ENCODE results near the gene ARHGEF12.

The ARHGEF12 gene

GRCh38 chr11:120302001-120302805, 34.0 kb upstream of the ARHGEF12 start:
- Histone ChIP-seq H3K27me3 (ENCODE audit: control insufficient read depth in 1 of 2, insufficient read depth in 2 of 2, low read length in 2 of 2) (peaks cover 0 to 4% of the 10 kb centered on the region in 2 donors), H3K9ac (ENCODE audit: low read depth in 1 of 2, low read length in 2 of 2) (no peak overlapping the region), H3K4me3 (ENCODE audit: low read depth in 1 of 2, low read length in 2 of 2) (no peak overlapping the region), H3K4me1 (ENCODE audit: control insufficient read depth in 1 of 2, insufficient read depth in 2 of 2, low read length in 2 of 2) (peaks cover 27 to 39% of the 10 kb centered on the region in 2 donors), H3K36me3 (ENCODE audit: control insufficient read depth in 1 of 2, insufficient read depth in 2 of 2, low read length in 2 of 2) (no peaks in the 10 kb centered on the region), H3K27ac (ENCODE audit: low read depth, low read length) (no peak overlapping the region), H3K9me3 (ENCODE audit: control insufficient read depth in 1 of 2, low read length in 2 of 2) (no peaks in the 10 kb centered on the region)

GRCh38 chr11:120303004-120303637, 33.1 kb upstream of the ARHGEF12 start:
- Histone ChIP-seq H3K4me1 (ENCODE audit: control insufficient read depth in 1 of 2, insufficient read depth in 2 of 2, low read length in 2 of 2) (peaks cover 27 to 39% of the 10 kb centered on the region in 2 donors), H3K27ac (ENCODE audit: low read depth, low read length) (no peak overlapping the region)

GRCh38 chr11:120304526-120304925, 31.7 kb upstream of the ARHGEF12 start:
- Histone ChIP-seq H3K27ac (ENCODE audit: low read depth, low read length) (no peak overlapping the region), H3K4me3 (ENCODE audit: low read depth in 1 of 2, low read length in 2 of 2) (no peak overlapping the region), H3K9me3 (ENCODE audit: control insufficient read depth in 1 of 2, low read length in 2 of 2) (no peaks in the 10 kb centered on the region), H3K27me3 (ENCODE audit: control insufficient read depth in 1 of 2, insufficient read depth in 2 of 2, low read length in 2 of 2) (peaks cover 0 to 4% of the 10 kb centered on the region in 2 donors), H3K4me1 (ENCODE audit: control insufficient read depth in 1 of 2, insufficient read depth in 2 of 2, low read length in 2 of 2) (peaks cover 32 to 45% of the 10 kb centered on the region in 2 donors), H3K36me3 (ENCODE audit: control insufficient read depth in 1 of 2, insufficient read depth in 2 of 2, low read length in 2 of 2) (no peaks in the 10 kb centered on the region), H3K9ac (ENCODE audit: low read depth in 1 of 2, low read length in 2 of 2) (no peak overlapping the region)

More at GRCh38 chr11:120303004-120303637, 33.1 kb upstream of the ARHGEF12 start:
- Histone ChIP-seq H3K36me3 (ENCODE audit: control insufficient read depth in 1 of 2, insufficient read depth in 2 of 2, low read length in 2 of 2) (no peaks in the 10 kb centered on the region), H3K4me3 (ENCODE audit: low read depth in 1 of 2, low read length in 2 of 2) (no peak overlapping the region), H3K9me3 (ENCODE audit: control insufficient read depth in 1 of 2, low read length in 2 of 2) (no peaks in the 10 kb centered on the region), H3K27me3 (ENCODE audit: control insufficient read depth in 1 of 2, insufficient read depth in 2 of 2, low read length in 2 of 2) (peaks cover 0 to 4% of the 10 kb centered on the region in 2 donors), H3K9ac (ENCODE audit: low read depth in 1 of 2, low read length in 2 of 2) (no peak overlapping the region)

GRCh38 chr11:120305286-120305685, 30.9 kb upstream of the ARHGEF12 start:
- Histone ChIP-seq H3K4me3 (ENCODE audit: low read depth in 1 of 2, low read length in 2 of 2) (no peak overlapping the region), H3K27ac (ENCODE audit: low read depth, low read length) (no peak overlapping the region), H3K27me3 (ENCODE audit: control insufficient read depth in 1 of 2, insufficient read depth in 2 of 2, low read length in 2 of 2) (no peaks in the 10 kb centered on the region), H3K36me3 (ENCODE audit: control insufficient read depth in 1 of 2, insufficient read depth in 2 of 2, low read length in 2 of 2) (no peaks in the 10 kb centered on the region), H3K9ac (ENCODE audit: low read depth in 1 of 2, low read length in 2 of 2) (no peak overlapping the region), H3K9me3 (ENCODE audit: control insufficient read depth in 1 of 2, low read length in 2 of 2) (no peaks in the 10 kb centered on the region), H3K4me1 (ENCODE audit: control insufficient read depth in 1 of 2, insufficient read depth in 2 of 2, low read length in 2 of 2) (peaks cover 36 to 52% of the 10 kb centered on the region in 2 donors)

DNA sequence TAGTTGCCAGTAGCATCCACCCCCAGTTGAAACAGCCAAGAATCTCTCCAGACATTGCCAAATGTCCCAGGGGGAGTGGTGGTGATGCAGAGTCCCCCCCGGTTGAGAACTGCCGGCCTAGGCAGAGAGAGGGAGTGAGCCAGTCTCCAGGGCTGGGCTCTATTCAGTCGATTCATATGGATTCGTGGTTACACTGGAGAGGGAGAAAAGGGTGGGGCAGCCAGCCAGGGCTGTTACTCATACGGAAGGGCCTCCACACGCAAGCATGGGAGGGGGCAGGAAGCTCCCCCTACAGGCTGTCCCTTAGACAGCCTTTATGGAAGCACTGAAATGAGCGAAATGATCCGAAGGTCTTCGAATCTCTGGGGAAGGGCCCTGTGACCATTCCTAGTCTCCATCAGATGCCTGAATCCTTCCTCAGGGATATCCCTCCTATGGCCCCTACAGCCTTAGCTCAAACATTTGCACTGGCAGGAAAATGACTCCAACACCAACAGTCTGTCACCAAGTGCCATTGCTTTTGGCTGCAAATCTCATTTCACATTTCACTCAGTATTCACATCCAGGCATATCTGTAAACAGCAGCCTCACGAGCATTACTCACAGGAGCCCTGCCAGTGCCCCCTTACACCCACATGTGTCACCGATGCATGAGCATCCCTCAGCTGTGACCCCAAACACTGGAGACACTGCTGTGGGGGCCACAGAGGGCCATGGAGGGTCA, 29.5 kb upstream of the ARHGEF12 start:
- Histone ChIP-seq H3K27me3 (ENCODE audit: control insufficient read depth in 1 of 2, insufficient read depth in 2 of 2, low read length in 2 of 2) (no peaks in the 10 kb centered on the region), H3K27ac (ENCODE audit: low read depth, low read length) (no peak overlapping the region), H3K36me3 (ENCODE audit: control insufficient read depth in 1 of 2, insufficient read depth in 2 of 2, low read length in 2 of 2) (no peaks in the 10 kb centered on the region), H3K9me3 (ENCODE audit: control insufficient read depth in 1 of 2, low read length in 2 of 2) (no peaks in the 10 kb centered on the region), H3K4me1 (ENCODE audit: control insufficient read depth in 1 of 2, insufficient read depth in 2 of 2, low read length in 2 of 2) (peaks cover 44 to 64% of the 10 kb centered on the region in 2 donors), H3K4me3 (ENCODE audit: low read depth in 1 of 2, low read length in 2 of 2) (no peak overlapping the region), H3K9ac (ENCODE audit: low read depth in 1 of 2, low read length in 2 of 2) (no peak overlapping the region)

GRCh38 chr11:120307476-120307875, 28.7 kb upstream of the ARHGEF12 start:
- H3K36me3 ChIP-seq (ENCODE audit: control insufficient read depth in 1 of 2, insufficient read depth in 2 of 2, low read length in 2 of 2) = no peaks in the 10 kb centered on the region
- H3K9me3 ChIP-seq (ENCODE audit: control insufficient read depth in 1 of 2, low read length in 2 of 2) = no peaks in the 10 kb centered on the region
- peaks cover 39 to 60% of the 10 kb centered on the region in 2 donors for H3K4me1 ChIP-seq (ENCODE audit: control insufficient read depth in 1 of 2, insufficient read depth in 2 of 2, low read length in 2 of 2)
- H3K4me3 ChIP-seq (ENCODE audit: low read depth in 1 of 2, low read length in 2 of 2) = no peak overlapping the region
- H3K27ac ChIP-seq (ENCODE audit: low read depth, low read length) = no peak overlapping the region
- H3K27me3 ChIP-seq (ENCODE audit: control insufficient read depth in 1 of 2, insufficient read depth in 2 of 2, low read length in 2 of 2) = no peaks in the 10 kb centered on the region
- no peak overlapping the region for H3K9ac ChIP-seq (ENCODE audit: low read depth in 1 of 2, low read length in 2 of 2)

DNA sequence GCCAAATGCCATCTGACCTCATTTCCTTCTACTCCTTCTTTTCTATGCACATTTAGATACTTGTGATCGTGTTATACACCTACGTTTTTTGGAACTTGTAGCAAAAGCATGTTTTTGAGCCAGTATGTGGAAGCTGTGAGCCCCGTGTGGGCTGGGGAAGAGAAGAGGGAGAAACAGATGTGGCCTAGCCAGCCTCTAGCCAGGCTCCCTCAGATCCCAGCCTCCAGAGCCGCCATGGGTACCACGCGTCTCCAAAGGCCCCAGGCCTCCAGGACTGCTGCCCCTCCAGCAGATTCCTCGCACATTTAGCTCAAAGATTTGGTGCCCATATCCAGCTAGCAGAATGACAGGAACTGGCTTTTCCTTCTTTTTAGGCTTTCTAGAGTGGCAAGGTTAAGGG, 28.1 kb upstream of the ARHGEF12 start:
- Histone ChIP-seq H3K27me3 (ENCODE audit: control insufficient read depth in 1 of 2, insufficient read depth in 2 of 2, low read length in 2 of 2) (no peaks in the 10 kb centered on the region), H3K27ac (ENCODE audit: low read depth, low read length) (no peak overlapping the region), H3K4me3 (ENCODE audit: low read depth in 1 of 2, low read length in 2 of 2) (no peak overlapping the region), H3K9ac (ENCODE audit: low read depth in 1 of 2, low read length in 2 of 2) (no peak overlapping the region), H3K4me1 (ENCODE audit: control insufficient read depth in 1 of 2, insufficient read depth in 2 of 2, low read length in 2 of 2) (peaks cover 36 to 58% of the 10 kb centered on the region in 2 donors), H3K36me3 (ENCODE audit: control insufficient read depth in 1 of 2, insufficient read depth in 2 of 2, low read length in 2 of 2) (no peaks in the 10 kb centered on the region), H3K9me3 (ENCODE audit: control insufficient read depth in 1 of 2, low read length in 2 of 2) (no peaks in the 10 kb centered on the region)

GRCh38 chr11:120310870-120311269, 25.3 kb upstream of the ARHGEF12 start:
- H3K9ac ChIP-seq (ENCODE audit: low read depth in 1 of 2, low read length in 2 of 2) = peak overlapping the region in 1 of 2 donors; percentile 27
- H3K4me3 ChIP-seq (ENCODE audit: low read depth in 1 of 2, low read length in 2 of 2) = no peak overlapping the region
- no peaks in the 10 kb centered on the region for H3K9me3 ChIP-seq (ENCODE audit: control insufficient read depth in 1 of 2, low read length in 2 of 2)
- no peak overlapping the region for H3K27ac ChIP-seq (ENCODE audit: low read depth, low read length)
- H3K36me3 ChIP-seq (ENCODE audit: control insufficient read depth in 1 of 2, insufficient read depth in 2 of 2, low read length in 2 of 2) = no peaks in the 10 kb centered on the region
- peaks cover 29 to 43% of the 10 kb centered on the region in 2 donors for H3K4me1 ChIP-seq (ENCODE audit: control insufficient read depth in 1 of 2, insufficient read depth in 2 of 2, low read length in 2 of 2)
- H3K27me3 ChIP-seq (ENCODE audit: control insufficient read depth in 1 of 2, insufficient read depth in 2 of 2, low read length in 2 of 2) = no peaks in the 10 kb centered on the region

GRCh38 chr11:120314861-120315260, 21.4 kb upstream of the ARHGEF12 start:
- peaks cover 36 to 37% of the 10 kb centered on the region in 2 donors for H3K4me1 ChIP-seq (ENCODE audit: control insufficient read depth in 1 of 2, insufficient read depth in 2 of 2, low read length in 2 of 2)
- H3K27ac ChIP-seq (ENCODE audit: low read depth, low read length) = no peak overlapping the region

More at GRCh38 chr11:120314861-120315260, 21.4 kb upstream of the ARHGEF12 start:
- Histone ChIP-seq H3K4me3 (ENCODE audit: low read depth in 1 of 2, low read length in 2 of 2) (no peak overlapping the region), H3K9me3 (ENCODE audit: control insufficient read depth in 1 of 2, low read length in 2 of 2) (no peaks in the 10 kb centered on the region), H3K27me3 (ENCODE audit: control insufficient read depth in 1 of 2, insufficient read depth in 2 of 2, low read length in 2 of 2) (no peaks in the 10 kb centered on the region), H3K36me3 (ENCODE audit: control insufficient read depth in 1 of 2, insufficient read depth in 2 of 2, low read length in 2 of 2) (no peaks in the 10 kb centered on the region), H3K9ac (ENCODE audit: low read depth in 1 of 2, low read length in 2 of 2) (no peak overlapping the region)
